Small intestine (tissue), 7 donors: ENCODE measurements around the gene TMEM95. TPM values are rescaled to one million over a fixed set of nuclear protein-coding genes. Genes with fewer than 3 reads are reported as not detected.
A peak's percentile ranks its signal among the peaks of the same experiment; 100 is the strongest.
"Not testable (repeated sequence)": the region's sequence is repeated elsewhere in the genome, so short reads cannot be mapped to it uniquely, and the experiment has no call there.

Source experiments
- DNase-seq, 2 donors: peaks; one replicate each; pipeline versions ENCODE4 v3.0.0 to v3.0.0-alpha.2; 2013
- FAIRE-seq: peaks from 2 replicates; lab custom pipeline; 2012; peaks lifted over from hg19 to GRCh38; lab: Jason Lieb, UNC
- H3K27ac ChIP-seq, 3 donors: one replicate each; pipeline ENCODE4 v1.5.1; 2013; ENCODE audit warnings: low read length in 2 of 3, mild to moderate bottlenecking in 2 of 3, control low read depth in 1 of 3, inconsistent platforms in 1 of 3, low read depth in 1 of 3, moderate library complexity in 1 of 3
- H3K27me3 ChIP-seq, 3 donors: one replicate each; pipeline ENCODE4 v1.6.1; 2013; ENCODE audit warnings: low read length in 3 of 3, inconsistent platforms in 1 of 3; ENCODE audit not compliant: control insufficient read depth in 3 of 3, insufficient read depth in 3 of 3
- H3K36me3 ChIP-seq, 3 donors: one replicate each; pipeline ENCODE4 v1.6.1; 2013; ENCODE audit warnings: low read length in 3 of 3, inconsistent platforms in 1 of 3, low read depth in 1 of 3, mild to moderate bottlenecking in 1 of 3, moderate library complexity in 1 of 3; ENCODE audit not compliant: control insufficient read depth in 3 of 3, insufficient read depth in 2 of 3
- H3K4me1 ChIP-seq, 3 donors: one replicate each; pipeline ENCODE4 v1.6.1; 2013; ENCODE audit warnings: low read length in 2 of 3, inconsistent platforms in 1 of 3, low read depth in 1 of 3, mild to moderate bottlenecking in 1 of 3, moderate library complexity in 1 of 3; ENCODE audit not compliant: control insufficient read depth in 3 of 3, insufficient read depth in 2 of 3
- H3K4me3 ChIP-seq, 3 donors: one replicate each; pipeline ENCODE4 v1.5.1; 2013; ENCODE audit warnings: low read length in 3 of 3, control low read depth in 1 of 3, inconsistent platforms in 1 of 3, low read depth in 1 of 3, mild to moderate bottlenecking in 1 of 3, moderate library complexity in 1 of 3
- H3K9me3 ChIP-seq, 2 donors: one replicate each; pipeline ENCODE4 v1.6.1; 2013; ENCODE audit warnings: low read depth in 1 of 2, low read length in 1 of 2; ENCODE audit not compliant: control insufficient read depth in 2 of 2, insufficient read depth in 1 of 2
- WGBS, 3 donors: extraction: QIAGEN DNeasy Blood & Tissue Kit; methylation state at CpG; one replicate each; pipeline ENCODE4 v1.1.7; 2013; 5-methylcytosine and 5-hydroxymethylcytosine counted together
- polyA plus RNA-seq, 4 donors: library from polyadenylated mRNA; stranded (reverse) in 3 of 4; unstranded in 1 of 4; fragments of 200-250 nt in 3 of 4; fragments of 120-200 nt in 1 of 4; gene quantifications; one replicate each; pipeline versions ENCODE4 v1.2.1 to v1.2.3, GENCODE V29; 2013
- donor health status: healthy with polysubstance abuse.
- donor health status: control.
- donor health status: control.
- donor health status: Bipolar disorder and iron deficiency.
- donor health status: healthy.

The TMEM95 gene
- polyA plus RNA-seq, 4 donors = not detected

- H3K27me3 ChIP-seq = peaks cover 0 to 10% (median 0%) of the 10 kb centered on the region in 3 donors
- WGBS, 3 donors = 5 to 10% (median 6%) methylated on average over 12 of the region's 12 CpGs
- H3K4me3 ChIP-seq = no peak overlapping the region
- FAIRE-seq = no peak
- DNase-seq = peak; percentile 84 to 90
- H3K4me1 ChIP-seq = peaks cover 0 to 9% (median 3%) of the 10 kb centered on the region in 3 donors
- no peaks in the 10 kb centered on the region for H3K9me3 ChIP-seq
- no peak overlapping the region for H3K27ac ChIP-seq
- peaks cover 0 to 3% (median 0%) of the 10 kb centered on the region in 3 donors for H3K36me3 ChIP-seq
Observed at GRCh38 chr17:7356072-7356549, 1.2 kb downstream of the TMEM95 start.

GRCh38 chr17:7356756-7357155 is 1.8 kb downstream of the TMEM95 start:
- 65 to 71% (median 71%) methylated on average over 8 of the region's 8 CpGs for WGBS, 3 donors
- H3K27ac ChIP-seq = no peak overlapping the region
- FAIRE-seq = no peak
- peaks cover 0 to 3% (median 0%) of the 10 kb centered on the region in 3 donors for H3K36me3 ChIP-seq
- no peaks in the 10 kb centered on the region for H3K9me3 ChIP-seq
- peaks cover 0 to 10% (median 0%) of the 10 kb centered on the region in 3 donors for H3K27me3 ChIP-seq
- no peak overlapping the region for H3K4me3 ChIP-seq
- no peak for DNase-seq
- peaks cover 0 to 9% (median 3%) of the 10 kb centered on the region in 3 donors for H3K4me1 ChIP-seq

GRCh38 chr17:7357381-7357780 is 2.4 kb downstream of the TMEM95 start:
- 63 to 77% (median 72%) methylated on average over 2 of the region's 2 CpGs for WGBS, 3 donors
- Histone ChIP-seq H3K4me1 (peaks cover 0 to 9% (median 3%) of the 10 kb centered on the region in 3 donors), H3K9me3 (no peaks in the 10 kb centered on the region), H3K27ac (no peak overlapping the region), H3K4me3 (no peak overlapping the region), H3K36me3 (peaks cover 0 to 3% (median 0%) of the 10 kb centered on the region in 3 donors), H3K27me3 (peaks cover 0 to 10% (median 0%) of the 10 kb centered on the region in 3 donors)
- no peak for FAIRE-seq
- DNase-seq = no peak

- no peak for FAIRE-seq
- Histone ChIP-seq H3K36me3 (no peaks in the 10 kb centered on the region), H3K4me3 (no peak overlapping the region), H3K27ac (no peak overlapping the region), H3K9me3 (no peaks in the 10 kb centered on the region), H3K27me3 (peaks cover 0 to 3% (median 0%) of the 10 kb centered on the region in 3 donors), H3K4me1 (no peaks in the 10 kb centered on the region)
- WGBS, 3 donors = 49 to 66% (median 57%) methylated on average over 3 of the region's 3 CpGs
- DNase-seq = no peak
Observed at GRCh38 chr17:7361906-7362305, 7.0 kb downstream of the TMEM95 start.

GRCh38 chr17:7363311-7363710 is 8.4 kb downstream of the TMEM95 start:
- H3K9me3 ChIP-seq = no peaks in the 10 kb centered on the region
- no peak overlapping the region for H3K27ac ChIP-seq
- 88 to 91% (median 89%) methylated on average over 6 of the region's 6 CpGs for WGBS, 3 donors
- no peaks in the 10 kb centered on the region for H3K4me1 ChIP-seq
- FAIRE-seq (no peak), DNase-seq (no peak)
- H3K36me3 ChIP-seq = no peaks in the 10 kb centered on the region
- no peak overlapping the region for H3K4me3 ChIP-seq
- H3K27me3 ChIP-seq = peaks cover 0 to 7% (median 0%) of the 10 kb centered on the region in 3 donors

GRCh38 chr17:7365963-7366362 is 11.0 kb downstream of the TMEM95 start:
- DNase-seq, H3K27me3 ChIP-seq, H3K4me3 ChIP-seq, FAIRE-seq, H3K4me1 ChIP-seq, H3K9me3 ChIP-seq, H3K36me3 ChIP-seq, H3K27ac ChIP-seq: not testable (repeated sequence)
- 88 to 90% (median 88%) methylated on average over 6 of the region's 7 CpGs for WGBS, 3 donors

GRCh38 chr17:7367083-7367482 is 12.1 kb downstream of the TMEM95 start:
- 79 to 82% (median 81%) methylated on average over 8 of the region's 8 CpGs for WGBS, 3 donors

GRCh38 chr17:7367918-7368598 is 13.1 kb downstream of the TMEM95 start:
- no peaks in the 10 kb centered on the region for H3K4me1 ChIP-seq
- H3K9me3 ChIP-seq = no peaks in the 10 kb centered on the region
- 72 to 77% (median 77%) methylated on average over 12 to 13 of the region's 13 CpGs for whole genome bisulfite sequencing, 3 donors
- no peaks in the 10 kb centered on the region for H3K36me3 ChIP-seq
- DNase-seq = no peak
- H3K27ac ChIP-seq = no peak overlapping the region
- peaks cover 0 to 5% (median 0%) of the 10 kb centered on the region in 3 donors for H3K27me3 ChIP-seq
- H3K4me3 ChIP-seq = no peak overlapping the region
- FAIRE-seq = no peak

More at GRCh38 chr17:7367083-7367482, 12.1 kb downstream of the TMEM95 start:
- no peaks in the 10 kb centered on the region for H3K4me1 ChIP-seq
- no peaks in the 10 kb centered on the region for H3K9me3 ChIP-seq
- H3K27ac ChIP-seq = no peak overlapping the region
- H3K27me3 ChIP-seq = peaks cover 0 to 5% (median 0%) of the 10 kb centered on the region in 3 donors
- no peak for DNase-seq
- H3K36me3 ChIP-seq = no peaks in the 10 kb centered on the region
- no peak for FAIRE-seq
- no peak overlapping the region for H3K4me3 ChIP-seq
